HFFc6 (cell line): ENCODE results near the gene GNA15. TPM values are rescaled to one million over a fixed set of nuclear protein-coding genes. Genes with fewer than 3 reads are reported as not detected.

Source experiments
- DNase-seq: peaks from one replicate; pipeline ENCODE4 v3.0.0-alpha.2; 2018
- H3K27ac Mint-ChIP-seq: 2 replicates; pipeline ENCODE4 v1.8.0; 2020; ENCODE audit warnings: mild to moderate bottlenecking, mixed read lengths
- H3K27me3 Mint-ChIP-seq: 2 replicates; pipeline ENCODE4 v1.8.0; 2021; ENCODE audit warnings: mild to moderate bottlenecking, moderate library complexity, mixed read lengths; ENCODE audit not compliant: insufficient read depth
- H3K36me3 Mint-ChIP-seq: 2 replicates; pipeline ENCODE4 v1.8.0; 2021; ENCODE audit warnings: low read depth, mixed read lengths
- H3K4me1 Mint-ChIP-seq: 2 replicates; pipeline ENCODE4 v1.8.0; 2020; ENCODE audit warnings: low read depth, mixed read lengths
- H3K4me3 Mint-ChIP-seq: 2 replicates; pipeline ENCODE4 v1.8.0; 2020; ENCODE audit warnings: mild to moderate bottlenecking, moderate library complexity, mixed read lengths
- H3K9me3 Mint-ChIP-seq: 2 replicates; pipeline ENCODE4 v1.8.0; 2020; ENCODE audit warnings: mild to moderate bottlenecking, mixed read lengths
- CTCF ChIP-seq: fragments of 200-600 bp; sonication (generic); IDR thresholded peaks from 2 replicates; pipeline ENCODE4 v1.5.0; 2021; ENCODE audit warnings: antibody characterized with exemption, mild to moderate bottlenecking
- total RNA-seq, 6 experiments: library from RNA; stranded (reverse); fragmentation: NEBNext Ultra II Directional; extraction: Animal tissue kit (Norgen Biotek cat#: 25700); gene quantifications; 2 replicates in 1 of 6; 3 replicates in 5 of 6; pipeline ENCODE4 v1.2.3, GENCODE V29; 2021

The GNA15 gene
- total RNA-seq, 6 experiments from 2014 or later, result not detected

DNA sequence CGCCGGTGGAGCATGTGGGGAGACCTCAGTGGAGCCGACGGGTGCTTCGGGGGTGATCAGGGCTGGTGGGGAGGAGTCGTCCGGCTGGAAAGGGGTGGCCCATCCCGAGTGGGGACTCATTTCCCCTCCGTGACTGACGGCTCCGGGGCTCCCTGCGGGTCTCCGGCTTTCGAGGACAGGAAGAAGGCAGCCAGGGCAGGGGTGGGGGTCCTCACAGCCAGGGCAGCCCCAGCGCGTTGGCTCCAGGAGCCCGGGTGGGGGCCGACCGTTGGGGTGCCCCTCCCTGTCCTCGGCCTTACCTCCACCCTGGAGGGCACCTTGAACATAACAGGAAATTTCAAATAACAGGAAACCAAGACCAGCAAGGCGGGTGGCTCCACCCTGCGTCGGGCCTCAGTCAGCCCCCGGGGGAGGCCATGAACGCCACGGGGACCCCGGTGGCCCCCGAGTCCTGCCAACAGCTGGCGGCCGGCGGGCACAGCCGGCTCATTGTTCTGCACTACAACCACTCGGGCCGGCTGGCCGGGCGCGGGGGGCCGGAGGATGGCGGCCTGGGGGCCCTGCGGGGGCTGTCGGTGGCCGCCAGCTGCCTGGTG is 42.6 kb downstream of the GNA15 start, which contains the start of gene S1PR4:
S1PR4 (plus strand) TSS at position 393 of the 596 bp plus-strand sequence; CDS start at position 417, 24 bp downstream.
- Mint-ChIP-seq H3K36me3 (no peaks in the 10 kb centered on the region), H3K9me3 (no peaks in the 10 kb centered on the region), H3K27me3 (peaks cover 7% of the 10 kb centered on the region; the same call in 1 of the 2 replicates), H3K27ac (no peak within 1 kb of the TSS), H3K4me3 (no peak within 1 kb of the TSS), H3K4me1 (peaks cover 7% of the 10 kb centered on the region)
- no peak for TF ChIP-seq CTCF
- no peak for DNase-seq

DNA sequence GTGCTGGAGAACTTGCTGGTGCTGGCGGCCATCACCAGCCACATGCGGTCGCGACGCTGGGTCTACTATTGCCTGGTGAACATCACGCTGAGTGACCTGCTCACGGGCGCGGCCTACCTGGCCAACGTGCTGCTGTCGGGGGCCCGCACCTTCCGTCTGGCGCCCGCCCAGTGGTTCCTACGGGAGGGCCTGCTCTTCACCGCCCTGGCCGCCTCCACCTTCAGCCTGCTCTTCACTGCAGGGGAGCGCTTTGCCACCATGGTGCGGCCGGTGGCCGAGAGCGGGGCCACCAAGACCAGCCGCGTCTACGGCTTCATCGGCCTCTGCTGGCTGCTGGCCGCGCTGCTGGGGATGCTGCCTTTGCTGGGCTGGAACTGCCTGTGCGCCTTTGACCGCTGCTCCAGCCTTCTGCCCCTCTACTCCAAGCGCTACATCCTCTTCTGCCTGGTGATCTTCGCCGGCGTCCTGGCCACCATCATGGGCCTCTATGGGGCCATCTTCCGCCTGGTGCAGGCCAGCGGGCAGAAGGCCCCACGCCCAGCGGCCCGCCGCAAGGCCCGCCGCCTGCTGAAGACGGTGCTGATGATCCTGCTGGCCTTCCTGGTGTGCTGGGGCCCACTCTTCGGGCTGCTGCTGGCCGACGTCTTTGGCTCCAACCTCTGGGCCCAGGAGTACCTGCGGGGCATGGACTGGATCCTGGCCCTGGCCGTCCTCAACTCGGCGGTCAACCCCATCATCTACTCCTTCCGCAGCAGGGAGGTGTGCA is 43.3 kb downstream of the GNA15 start:
- H3K4me1 Mint-ChIP-seq, result peaks cover 7% of the 10 kb centered on the region
- peaks cover 7% of the 10 kb centered on the region; the same call in 1 of the 2 replicates for H3K27me3 Mint-ChIP-seq
- no peaks in the 10 kb centered on the region for H3K9me3 Mint-ChIP-seq
- H3K27ac Mint-ChIP-seq, result no peak overlapping the region
- no peak overlapping the region for H3K4me3 Mint-ChIP-seq
- H3K36me3 Mint-ChIP-seq, result no peaks in the 10 kb centered on the region
- DNase-seq, result no peak
- no peak for TF ChIP-seq CTCF

DNA sequence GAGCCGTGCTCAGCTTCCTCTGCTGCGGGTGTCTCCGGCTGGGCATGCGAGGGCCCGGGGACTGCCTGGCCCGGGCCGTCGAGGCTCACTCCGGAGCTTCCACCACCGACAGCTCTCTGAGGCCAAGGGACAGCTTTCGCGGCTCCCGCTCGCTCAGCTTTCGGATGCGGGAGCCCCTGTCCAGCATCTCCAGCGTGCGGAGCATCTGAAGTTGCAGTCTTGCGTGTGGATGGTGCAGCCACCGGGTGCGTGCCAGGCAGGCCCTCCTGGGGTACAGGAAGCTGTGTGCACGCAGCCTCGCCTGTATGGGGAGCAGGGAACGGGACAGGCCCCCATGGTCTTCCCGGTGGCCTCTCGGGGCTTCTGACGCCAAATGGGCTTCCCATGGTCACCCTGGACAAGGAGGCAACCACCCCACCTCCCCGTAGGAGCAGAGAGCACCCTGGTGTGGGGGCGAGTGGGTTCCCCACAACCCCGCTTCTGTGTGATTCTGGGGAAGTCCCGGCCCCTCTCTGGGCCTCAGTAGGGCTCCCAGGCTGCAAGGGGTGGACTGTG is 44.0 kb downstream of the GNA15 start:
- Mint-ChIP-seq H3K27me3 (peaks cover 7% of the 10 kb centered on the region; the same call in 1 of the 2 replicates), H3K4me1 (peaks cover 13% of the 10 kb centered on the region), H3K4me3 (no peak overlapping the region), H3K27ac (no peak overlapping the region), H3K9me3 (no peaks in the 10 kb centered on the region), H3K36me3 (no peaks in the 10 kb centered on the region)
- no peak for TF ChIP-seq CTCF
- no peak for DNase-seq

- H3K4me3 Mint-ChIP-seq, result peak overlapping the region; percentile 99; the same call in 1 of the 2 replicates
- H3K36me3 Mint-ChIP-seq, result no peaks in the 10 kb centered on the region
- no peak for TF ChIP-seq CTCF
- peaks cover 21% of the 10 kb centered on the region for H3K4me1 Mint-ChIP-seq
- H3K27ac Mint-ChIP-seq, result peak overlapping the region; percentile 18; the same call in 1 of the 2 replicates
- DNase-seq, result no peak
- H3K27me3 Mint-ChIP-seq, result peaks cover 4% of the 10 kb centered on the region; the same call in 1 of the 2 replicates
- H3K9me3 Mint-ChIP-seq, result no peaks in the 10 kb centered on the region
Measured at GRCh38 chr19:3183721-3184641, 48.1 kb downstream of the GNA15 start.

DNA sequence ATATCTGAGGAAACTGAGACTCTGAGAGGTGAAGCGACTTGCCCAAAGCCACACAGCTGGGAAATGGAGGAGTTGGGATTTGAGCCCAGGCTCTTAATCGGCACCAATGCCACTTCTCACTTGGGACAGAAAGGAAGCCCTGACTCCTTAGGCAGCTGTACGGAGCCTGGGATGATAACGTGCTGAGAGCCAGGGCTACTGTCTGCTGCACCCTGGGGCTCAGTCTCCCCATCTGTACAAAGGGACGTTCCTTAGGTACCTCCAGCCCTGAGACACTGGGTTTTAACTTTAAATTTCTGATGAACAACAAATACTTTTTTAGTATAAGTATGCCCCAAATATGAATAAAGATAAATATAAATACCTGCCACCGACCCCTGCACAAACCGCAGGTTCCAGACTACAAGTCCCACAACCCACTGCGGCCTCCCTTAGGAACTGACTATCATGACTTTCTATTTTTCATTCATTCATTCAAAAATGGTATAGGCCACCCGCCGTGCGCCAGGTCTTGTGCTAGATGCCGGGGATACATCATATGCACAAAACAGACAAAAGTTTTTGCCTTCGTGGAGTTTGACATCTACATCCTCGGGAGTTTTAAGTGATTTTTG is 49.1 kb downstream of the GNA15 start:
- DNase-seq, result no peak
- H3K27me3 Mint-ChIP-seq, result peaks cover 4% of the 10 kb centered on the region; the same call in 1 of the 2 replicates
- H3K4me3 Mint-ChIP-seq, result peak overlapping the region; percentile 99
- H3K9me3 Mint-ChIP-seq, result no peaks in the 10 kb centered on the region
- peaks cover 21% of the 10 kb centered on the region for H3K4me1 Mint-ChIP-seq
- no peak for TF ChIP-seq CTCF
- H3K27ac Mint-ChIP-seq, result peak overlapping the region; percentile 78
- H3K36me3 Mint-ChIP-seq, result no peaks in the 10 kb centered on the region
